BE2C (cell line): ENCODE results near the gene MLH1.

Source experiments
- DNase-seq: peaks from one replicate; pipeline ENCODE4 v3.0.0-alpha.2; 2020
- H3K27me3 ChIP-seq: fragments of 250-450 bp; sonication (Bioruptor Pico); 2 replicates; pipeline ENCODE4 v1.5.1; 2020; ENCODE audit warnings: mild to moderate bottlenecking
- H3K36me3 ChIP-seq: fragments of 250-450 bp; sonication (Bioruptor Pico); 2 replicates; pipeline ENCODE4 v1.5.1; 2020; ENCODE audit warnings: mild to moderate bottlenecking
- H3K4me1 ChIP-seq: fragments of 250-450 bp; sonication (Bioruptor Pico); 2 replicates; pipeline ENCODE4 v1.5.1; 2020
- H3K4me3 ChIP-seq: 2 replicates; pipeline ENCODE4 v1.5.1; 2011; ENCODE audit warnings: low read depth, low read length
- H3K9me3 ChIP-seq: fragments of 250-450 bp; sonication (Bioruptor Pico); 2 replicates; pipeline ENCODE4 v1.5.1; 2020
- TF ChIP-seq, protein P1 (sequence below): IDR thresholded peaks from 2 replicates; pipeline ENCODE4 v1.5.1; 2012; ENCODE audit warnings: mild to moderate bottlenecking, low read depth, low read length

Gene MLH1

DNA sequence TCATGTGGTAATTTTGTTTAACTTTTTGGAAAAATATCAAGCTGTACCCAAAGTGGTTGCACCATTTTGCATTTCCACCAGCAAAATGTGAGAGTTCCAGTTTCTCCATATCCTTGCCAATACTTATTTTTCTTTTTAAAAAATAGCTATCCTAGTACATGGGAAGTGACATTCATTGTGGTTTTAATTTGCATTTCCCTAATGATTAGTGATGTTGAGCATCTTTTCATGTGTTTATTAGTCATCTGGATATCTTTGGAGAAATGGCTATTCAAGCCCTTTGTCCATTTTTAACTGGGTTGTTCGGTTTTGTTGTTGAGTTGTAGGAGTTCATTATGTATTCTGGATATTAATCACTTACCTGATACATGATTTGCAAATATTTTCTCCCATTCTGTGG lies 29.0 kb upstream of the MLH1 start:
- H3K4me3 ChIP-seq, result no peak overlapping the region
- no peaks in the 10 kb centered on the region; the same call in 1 of the 2 replicates for H3K4me1 ChIP-seq
- no peaks in the 10 kb centered on the region for H3K36me3 ChIP-seq
- H3K9me3 ChIP-seq, result no peaks in the 10 kb centered on the region
- TF ChIP-seq, protein P1, sequence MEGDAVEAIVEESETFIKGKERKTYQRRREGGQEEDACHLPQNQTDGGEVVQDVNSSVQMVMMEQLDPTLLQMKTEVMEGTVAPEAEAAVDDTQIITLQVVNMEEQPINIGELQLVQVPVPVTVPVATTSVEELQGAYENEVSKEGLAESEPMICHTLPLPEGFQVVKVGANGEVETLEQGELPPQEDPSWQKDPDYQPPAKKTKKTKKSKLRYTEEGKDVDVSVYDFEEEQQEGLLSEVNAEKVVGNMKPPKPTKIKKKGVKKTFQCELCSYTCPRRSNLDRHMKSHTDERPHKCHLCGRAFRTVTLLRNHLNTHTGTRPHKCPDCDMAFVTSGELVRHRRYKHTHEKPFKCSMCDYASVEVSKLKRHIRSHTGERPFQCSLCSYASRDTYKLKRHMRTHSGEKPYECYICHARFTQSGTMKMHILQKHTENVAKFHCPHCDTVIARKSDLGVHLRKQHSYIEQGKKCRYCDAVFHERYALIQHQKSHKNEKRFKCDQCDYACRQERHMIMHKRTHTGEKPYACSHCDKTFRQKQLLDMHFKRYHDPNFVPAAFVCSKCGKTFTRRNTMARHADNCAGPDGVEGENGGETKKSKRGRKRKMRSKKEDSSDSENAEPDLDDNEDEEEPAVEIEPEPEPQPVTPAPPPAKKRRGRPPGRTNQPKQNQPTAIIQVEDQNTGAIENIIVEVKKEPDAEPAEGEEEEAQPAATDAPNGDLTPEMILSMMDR, result no peak
- H3K27me3 ChIP-seq, result no peaks in the 10 kb centered on the region
- no peak for DNase-seq

DNA sequence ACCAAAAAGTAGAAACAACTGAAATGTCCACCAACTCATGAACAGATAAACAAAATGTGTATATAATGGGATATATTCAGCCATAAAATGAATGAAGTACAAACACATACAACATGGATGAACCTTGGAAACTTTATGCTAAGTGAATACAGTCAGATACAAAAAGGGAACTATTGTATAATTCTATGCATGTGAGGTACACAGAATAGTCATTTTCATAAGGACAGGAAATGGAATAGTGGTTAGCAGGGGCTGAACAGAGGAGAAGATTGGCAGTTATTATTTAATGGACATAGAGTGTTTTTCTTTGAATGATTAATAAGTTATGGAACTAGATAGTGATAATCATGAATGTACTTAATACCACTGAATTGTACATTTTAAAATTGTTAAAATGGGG lies 28.5 kb upstream of the MLH1 start:
- no peaks in the 10 kb centered on the region for H3K36me3 ChIP-seq
- no peaks in the 10 kb centered on the region; the same call in 1 of the 2 replicates for H3K4me1 ChIP-seq
- H3K4me3 ChIP-seq, result no peak overlapping the region
- TF ChIP-seq, protein P1, result no peak
- no peak for DNase-seq
- H3K27me3 ChIP-seq, result no peaks in the 10 kb centered on the region
- H3K9me3 ChIP-seq, result no peaks in the 10 kb centered on the region

DNA sequence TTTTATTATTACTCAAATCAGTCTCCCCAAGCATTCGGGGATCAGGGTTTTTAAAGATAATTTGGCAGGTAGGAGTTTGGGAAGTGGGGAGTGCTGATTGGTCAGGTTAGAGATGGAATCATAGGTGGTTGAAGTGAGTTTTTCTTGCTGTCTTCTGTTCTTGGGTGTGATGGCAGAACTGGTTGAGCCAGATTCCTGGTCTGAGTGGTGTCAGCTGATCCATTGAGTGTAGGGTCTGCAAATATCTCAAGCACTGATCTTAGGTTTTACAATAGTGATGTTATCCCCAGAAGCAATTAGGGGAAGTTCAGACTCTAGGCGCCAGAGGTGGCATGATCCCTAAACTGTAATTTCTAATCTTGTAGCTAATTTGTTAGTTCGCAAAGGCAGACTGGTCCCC lies 27.9 kb upstream of the MLH1 start:
- Histone ChIP-seq H3K4me3 (no peak overlapping the region), H3K36me3 (no peaks in the 10 kb centered on the region), H3K9me3 (no peaks in the 10 kb centered on the region), H3K4me1 (peaks cover 4% of the 10 kb centered on the region; the same call in 1 of the 2 replicates), H3K27me3 (no peaks in the 10 kb centered on the region)
- DNase-seq, result no peak
- TF ChIP-seq, protein P1, result no peak

DNA sequence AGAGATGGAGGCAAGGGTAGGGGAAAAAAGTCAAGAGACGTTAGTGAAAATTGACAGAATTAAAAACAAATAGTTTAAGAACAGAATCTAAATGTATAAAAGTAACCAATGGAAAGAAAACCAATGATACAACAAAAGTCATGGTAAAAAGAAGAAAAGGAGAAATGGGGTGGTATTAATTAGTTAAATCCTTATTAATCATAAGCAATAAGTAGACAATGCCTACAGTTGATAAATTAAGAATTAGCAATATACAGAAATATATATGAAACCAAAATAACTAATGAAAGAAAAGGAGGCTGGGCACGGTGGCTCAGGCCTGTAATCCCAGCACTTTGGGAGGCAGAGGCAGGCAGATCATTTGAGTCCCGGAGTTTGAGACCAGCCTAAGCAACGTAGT lies 24.2 kb upstream of the MLH1 start:
- no peaks in the 10 kb centered on the region for H3K9me3 ChIP-seq
- no peak for DNase-seq
- TF ChIP-seq, protein P1, result no peak
- H3K36me3 ChIP-seq, result no peaks in the 10 kb centered on the region
- peaks cover 5% of the 10 kb centered on the region; the same call in 1 of the 2 replicates for H3K4me1 ChIP-seq
- no peaks in the 10 kb centered on the region for H3K27me3 ChIP-seq
- no peak overlapping the region for H3K4me3 ChIP-seq

DNA sequence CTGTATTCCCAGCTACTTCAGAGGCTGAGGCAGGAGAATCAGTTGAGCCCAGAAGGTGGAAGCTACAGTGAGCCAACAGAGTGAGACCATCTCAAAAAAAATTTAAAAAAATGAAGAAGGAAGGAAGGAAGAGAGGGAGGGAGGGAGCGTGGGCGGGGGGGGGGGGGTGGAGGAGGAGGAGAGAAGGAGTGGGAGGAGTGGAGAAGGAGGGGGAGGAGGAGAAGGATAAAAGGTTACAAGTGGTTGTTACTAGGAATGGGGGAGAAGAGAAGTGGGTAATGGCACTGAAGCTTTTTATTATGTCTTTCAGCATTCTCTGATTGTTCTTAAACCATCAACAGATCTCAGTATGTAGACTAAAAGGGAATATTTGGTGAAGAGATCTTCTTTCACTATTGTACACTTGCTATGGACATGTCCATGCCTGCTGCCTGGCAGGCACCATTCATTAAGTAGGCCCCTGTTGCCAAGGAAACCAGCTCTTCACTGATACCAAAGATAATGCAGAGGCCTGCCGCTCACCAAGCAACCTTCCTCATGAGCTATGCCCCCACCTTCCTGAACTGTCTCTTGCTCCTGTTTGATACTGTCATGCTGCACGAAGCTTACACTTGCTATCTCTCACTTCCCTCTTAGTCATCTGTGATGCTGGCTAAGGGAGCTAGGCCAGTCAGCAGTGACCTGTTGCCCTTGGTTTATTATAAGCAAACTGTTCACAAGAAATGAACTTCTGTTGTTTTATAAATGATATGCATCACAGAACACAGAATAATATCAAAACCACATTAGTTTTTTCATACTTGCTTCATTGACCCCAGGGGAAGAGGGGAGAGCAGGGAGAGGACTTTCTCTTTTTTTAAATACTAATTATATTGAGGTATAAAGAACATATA lies 23.5 kb upstream of the MLH1 start:
- Histone ChIP-seq H3K4me1 (peaks cover 5% of the 10 kb centered on the region; the same call in 1 of the 2 replicates), H3K9me3 (no peaks in the 10 kb centered on the region), H3K27me3 (no peaks in the 10 kb centered on the region), H3K36me3 (no peaks in the 10 kb centered on the region), H3K4me3 (no peak overlapping the region)
- TF ChIP-seq, protein P1, result no peak
- peak; percentile 82 for DNase-seq

DNA sequence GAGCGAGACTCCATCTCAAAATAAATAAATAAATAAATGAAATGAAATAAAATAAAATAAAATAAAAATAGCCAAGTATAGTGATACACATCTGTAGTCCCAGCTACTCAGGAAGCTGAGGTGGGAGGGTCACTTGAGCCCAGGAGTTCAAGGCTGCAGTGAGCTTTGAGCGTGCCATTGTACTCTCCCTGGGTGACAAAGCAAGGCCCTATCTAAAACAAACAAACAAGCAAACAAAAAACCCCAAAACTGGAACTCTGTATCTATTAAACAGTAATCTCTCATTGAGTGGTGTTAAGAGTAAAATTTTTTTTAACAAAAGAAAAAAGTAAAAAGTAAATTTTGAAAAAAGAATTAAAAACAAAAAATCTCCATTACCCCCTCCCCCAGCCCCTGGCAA lies 21.2 kb upstream of the MLH1 start:
- Histone ChIP-seq H3K4me3 (no peak overlapping the region), H3K9me3 (no peaks in the 10 kb centered on the region), H3K36me3 (no peaks in the 10 kb centered on the region), H3K27me3 (no peaks in the 10 kb centered on the region), H3K4me1 (peaks cover 5% of the 10 kb centered on the region; the same call in 1 of the 2 replicates)
- TF ChIP-seq, protein P1, result no peak
- DNase-seq, result no peak
